Activated CD4-positive, alpha-beta T cell treated with anti-CD3 and anti-CD28 coated beads, Interleukin-2, amount 50 U/mL, for 48 hours (primary cell): ENCODE results near the gene CHERP.

Experiments
- DNase-seq, 2 experiments: peaks; one replicate each; pipeline ENCODE4 v3.0.0-alpha.2; 2020

Gene CHERP

GRCh38 chr19:16541526-16542044 is 652 bp downstream of the CHERP start:
- DNase-seq: no peak

- no peak for DNase-seq
These were observed 1.3 kb downstream of the CHERP start for GRCh38 chr19:16540948-16541347.

GRCh38 chr19:16537111-16537510 is 5.1 kb downstream of the CHERP start:
- DNase-seq: no peak

- no peak for DNase-seq
These were observed 6.1 kb downstream of the CHERP start for GRCh38 chr19:16536130-16536529.

- no peak for DNase-seq
These were observed 6.9 kb downstream of the CHERP start for GRCh38 chr19:16535381-16535780.

GRCh38 chr19:16532440-16533234 is 9.6 kb downstream of the CHERP start:
- no peak for DNase-seq

- no peak for DNase-seq
These were observed 10.9 kb downstream of the CHERP start for GRCh38 chr19:16531380-16531669.

- DNase-seq: no peak
These were observed 11.5 kb downstream of the CHERP start for GRCh38 chr19:16530540-16531379.

GRCh38 chr19:16529466-16530144 is 12.6 kb downstream of the CHERP start:
- no peak for DNase-seq

GRCh38 chr19:16527971-16528521 is 14.2 kb downstream of the CHERP start:
- DNase-seq: peak; percentile 58 to 66

GRCh38 chr19:16527334-16527935 is 14.8 kb downstream of the CHERP start:
- no peak for DNase-seq

GRCh38 chr19:16525751-16526481 is 16.3 kb downstream of the CHERP start:
- no peak for DNase-seq

- no peak for DNase-seq
These were observed 17.1 kb downstream of the CHERP start for GRCh38 chr19:16524991-16525734.

- DNase-seq: no peak
These were observed 19.5 kb downstream of the CHERP start for GRCh38 chr19:16522559-16523377.

- no peak for DNase-seq
These were observed 20.4 kb downstream of the CHERP start for GRCh38 chr19:16521715-16522289.

GRCh38 chr19:16520986-16521624 is 21.1 kb downstream of the CHERP start:
- no peak for DNase-seq

- no peak for DNase-seq
These were observed 21.9 kb downstream of the CHERP start for GRCh38 chr19:16520074-16520973.

GRCh38 chr19:16519230-16519687 is 23.0 kb downstream of the CHERP start:
- DNase-seq: no peak
